Gastroesophageal sphincter (tissue), 4 donors: ENCODE measurements around the gene NISCH. TPM values are rescaled to one million over a fixed set of nuclear protein-coding genes. Genes with fewer than 3 reads are reported as not detected.
A peak's percentile ranks its signal among the peaks of the same experiment; 100 is the strongest.

Experiments used
- ATAC-seq: fragments of 150-250 bp; one replicate; pipeline ENCODE4 v1.9.1; 2016; ENCODE audit warnings: mild to moderate bottlenecking, moderate library complexity
- H3K27ac ChIP-seq, 4 donors: fragments of 200-600 bp; sonication (generic) in 3 of 4; 1 replicate in 3 of 4; 2 replicates in 1 of 4; pipeline ENCODE4 v1.5.1; 2016 to 2019
- H3K27me3 ChIP-seq: fragments of 200-600 bp; sonication (generic); one replicate; pipeline ENCODE4 v1.5.1; 2019
- H3K36me3 ChIP-seq, 2 donors: fragments of 200-600 bp; sonication (generic); one replicate each; pipeline ENCODE4 v1.5.1; 2019; ENCODE audit warnings: control low read depth in 1 of 2
- H3K4me1 ChIP-seq, 3 donors: fragments of 200-600 bp; sonication (generic); 1 replicate in 2 of 3; 2 replicates in 1 of 3; pipeline ENCODE4 v1.5.1; 2016 to 2019; ENCODE audit warnings: control low read depth in 2 of 3
- H3K4me3 ChIP-seq, 2 donors: fragments of 200-600 bp; sonication (generic); one replicate each; pipeline ENCODE4 v1.5.1; 2019; ENCODE audit warnings: mild to moderate bottlenecking in 1 of 2, moderate library complexity in 1 of 2
- H3K9me3 ChIP-seq, 3 donors: fragments of 200-600 bp; sonication (generic); one replicate each; pipeline ENCODE4 v1.5.1; 2017 to 2019; ENCODE audit warnings: control low read depth in 2 of 3
- EP300 ChIP-seq: sonication (generic); formaldehyde crosslinking; IDR thresholded peaks from one replicate; pipeline ENCODE4 v1.6.1; 2017; ENCODE audit warnings: antibody characterized with exemption, mild to moderate bottlenecking
- POLR2A ChIP-seq, 2 donors: fragments of 450-650 bp; IDR thresholded peaks; one replicate each; pipeline ENCODE4 v1.6.1; 2017; ENCODE audit warnings: antibody characterized with exemption in 2 of 2, mild to moderate bottlenecking in 2 of 2, moderate library complexity in 1 of 2
- POLR2AphosphoS5 ChIP-seq: sonication (generic); formaldehyde crosslinking; IDR thresholded peaks from one replicate; pipeline ENCODE4 v1.6.1; 2017; ENCODE audit warnings: antibody characterized with exemption
- WGBS, 2 donors: methylation state at CpG; one replicate each; pipeline ENCODE4 v1.1.5; 2018; ENCODE audit warnings: low coverage in 1 of 2; 5-methylcytosine and 5-hydroxymethylcytosine counted together
- total RNA-seq, 4 donors: library from RNA; depleted of rRNA; stranded (reverse); fragments of >200 nt; gene quantifications; one replicate each; pipeline ENCODE4 v1.1.0, GENCODE V29; 2016
- TF ChIP-seq, protein P1 (sequence below), 4 experiments: fragments of 200-600 bp in 2 of 4; fragments of 450-650 bp in 2 of 4; sonication (generic) in 1 of 4; IDR thresholded peaks; one replicate each; pipeline ENCODE4 v1.5.1; 2017 to 2019; ENCODE audit warnings: antibody characterized with exemption in 4 of 4, mild to moderate bottlenecking in 2 of 4, moderate library complexity in 2 of 4

NISCH gene
- total RNA-seq, 4 donors from 2014 or later = 56.7 to 95.9 (median 78.9) TPM

DNA sequence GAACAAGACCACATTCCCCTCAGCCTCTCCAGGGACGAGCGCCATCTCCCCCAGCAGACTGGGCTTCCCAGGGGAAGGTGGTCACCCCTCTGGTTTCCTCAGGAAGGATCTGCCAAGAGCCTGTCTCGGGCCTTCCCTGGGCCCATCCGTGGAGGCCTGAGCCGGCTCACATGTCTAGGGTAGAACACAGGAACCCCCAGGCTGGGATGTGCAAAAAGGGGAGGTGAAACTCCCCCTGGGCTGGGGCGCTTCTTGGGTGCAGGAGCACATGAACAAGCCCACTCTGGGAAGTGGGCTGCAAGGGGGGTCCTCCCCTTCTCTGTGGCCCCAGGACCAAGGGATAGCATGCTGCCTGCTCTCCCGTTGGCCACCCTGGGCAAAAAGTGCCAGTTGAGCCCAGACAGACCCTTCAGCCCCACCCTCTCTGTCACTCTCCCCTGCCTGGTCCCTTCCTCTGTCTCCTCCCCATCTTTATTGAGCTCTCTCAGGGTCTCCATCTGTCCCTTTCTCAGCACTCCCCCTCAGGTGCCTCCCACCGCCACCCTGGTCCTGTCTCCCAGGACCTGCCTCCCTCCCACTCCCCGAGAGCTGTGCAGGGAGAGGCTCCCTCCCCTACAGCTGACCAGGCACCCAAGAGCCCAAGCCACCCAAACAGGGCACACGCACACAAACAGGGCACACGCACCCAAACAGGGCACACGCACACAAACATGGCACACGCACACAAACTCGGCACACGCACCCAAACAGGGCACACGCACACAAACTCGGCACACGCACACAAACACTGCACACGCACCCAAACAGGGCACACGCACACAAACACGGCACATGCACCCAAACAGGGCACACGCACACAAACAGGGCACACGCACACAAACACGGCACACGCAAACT lies 11.4 kb upstream of the NISCH start:
- ATAC-seq = no peak
- Histone ChIP-seq H3K4me3 (peak overlapping the region in 1 of 2 donors; percentile 37), H3K27me3 (no peaks in the 10 kb centered on the region), H3K36me3 (no peaks in the 10 kb centered on the region), H3K9me3 (no peaks in the 10 kb centered on the region), H3K4me1 (peaks cover 0 to 18% (median 0%) of the 10 kb centered on the region in 3 donors), H3K27ac (peak overlapping the region in 1 of 4 donors; percentile 43)
- no peak for TF ChIP-seq EP300
- no peak for TF ChIP-seq POLR2AphosphoS5
- TF ChIP-seq, protein P1, sequence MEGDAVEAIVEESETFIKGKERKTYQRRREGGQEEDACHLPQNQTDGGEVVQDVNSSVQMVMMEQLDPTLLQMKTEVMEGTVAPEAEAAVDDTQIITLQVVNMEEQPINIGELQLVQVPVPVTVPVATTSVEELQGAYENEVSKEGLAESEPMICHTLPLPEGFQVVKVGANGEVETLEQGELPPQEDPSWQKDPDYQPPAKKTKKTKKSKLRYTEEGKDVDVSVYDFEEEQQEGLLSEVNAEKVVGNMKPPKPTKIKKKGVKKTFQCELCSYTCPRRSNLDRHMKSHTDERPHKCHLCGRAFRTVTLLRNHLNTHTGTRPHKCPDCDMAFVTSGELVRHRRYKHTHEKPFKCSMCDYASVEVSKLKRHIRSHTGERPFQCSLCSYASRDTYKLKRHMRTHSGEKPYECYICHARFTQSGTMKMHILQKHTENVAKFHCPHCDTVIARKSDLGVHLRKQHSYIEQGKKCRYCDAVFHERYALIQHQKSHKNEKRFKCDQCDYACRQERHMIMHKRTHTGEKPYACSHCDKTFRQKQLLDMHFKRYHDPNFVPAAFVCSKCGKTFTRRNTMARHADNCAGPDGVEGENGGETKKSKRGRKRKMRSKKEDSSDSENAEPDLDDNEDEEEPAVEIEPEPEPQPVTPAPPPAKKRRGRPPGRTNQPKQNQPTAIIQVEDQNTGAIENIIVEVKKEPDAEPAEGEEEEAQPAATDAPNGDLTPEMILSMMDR (IDR thresholded peaks at IDR 0.05) = no peak
- TF ChIP-seq POLR2A (IDR thresholded peaks at IDR 0.05) = no peak
- WGBS, 2 donors = 100% methylated on average over 2 of the region's 25 CpGs; no CpG with 5 or more reads in 1 of the 2 donors

DNA sequence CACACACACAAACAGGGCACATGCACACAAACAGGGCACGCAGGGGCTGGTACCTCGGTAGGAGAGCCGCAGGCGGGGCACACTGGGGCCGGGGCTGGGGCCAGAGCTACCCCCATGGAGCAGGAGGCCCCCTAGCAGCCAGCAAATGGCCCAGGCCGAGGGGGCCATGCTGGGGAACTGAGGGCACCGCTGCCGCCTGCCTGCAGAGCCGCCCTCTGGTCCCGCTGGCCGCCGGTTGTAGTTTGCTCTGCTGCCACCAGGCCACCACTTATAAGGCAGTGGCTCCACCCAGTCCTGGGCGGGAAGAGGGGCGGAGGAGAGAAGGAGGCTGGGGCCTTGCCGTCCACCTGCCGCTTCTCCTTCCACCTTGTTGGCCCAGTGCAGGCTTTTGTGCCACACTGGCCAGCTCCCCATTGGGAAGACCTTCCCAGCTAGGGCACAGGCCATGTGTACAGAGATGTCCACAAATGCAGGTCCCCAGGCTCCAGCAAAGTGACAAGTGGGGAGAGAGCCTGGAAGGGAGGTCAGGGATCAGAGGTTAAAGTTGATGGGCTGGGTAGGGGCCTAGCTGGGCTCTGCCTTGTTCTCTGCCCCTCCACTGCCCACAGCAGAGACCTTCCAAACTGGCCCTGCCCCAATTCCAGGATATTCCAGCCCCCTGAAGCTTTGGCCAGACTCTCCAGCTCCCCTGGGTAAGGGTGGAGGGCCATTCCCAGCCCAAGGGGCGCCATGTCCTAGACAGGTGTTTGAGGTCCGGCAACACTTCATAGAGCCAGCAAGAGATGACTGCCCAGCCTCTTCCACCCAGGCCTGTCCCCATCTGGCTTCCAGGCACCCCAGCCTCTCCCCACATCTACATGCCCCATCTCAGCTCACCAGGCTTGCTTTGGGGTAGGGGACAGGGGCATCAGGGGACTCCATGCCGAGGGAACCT lies 10.3 kb upstream of the NISCH start, which contains the start of gene SEMA3G:
SEMA3G (minus strand) TSS at position 244 of the 934 bp plus-strand sequence; CDS start at position 168, 76 bp downstream.
- 22 to 40% methylated on average over 1 to 9 of the region's 19 CpGs for WGBS, 2 donors
- Histone ChIP-seq H3K36me3 (no peaks in the 10 kb centered on the region), H3K4me1 (peaks cover 0 to 24% (median 0%) of the 10 kb centered on the region in 3 donors), H3K4me3 (peak within 1 kb of the TSS in 1 of 2 donors; percentile 37), H3K9me3 (no peaks in the 10 kb centered on the region), H3K27me3 (no peaks in the 10 kb centered on the region), H3K27ac (peak within 1 kb of the TSS in 1 of 4 donors; percentile 46)
- no peak for TF ChIP-seq POLR2AphosphoS5
- TF ChIP-seq, protein P1 (IDR thresholded peaks at IDR 0.05) = peak in 3 of 4 experiments; percentile 60 to 80 (median 77)
- peak; percentile 84 for ATAC-seq

DNA sequence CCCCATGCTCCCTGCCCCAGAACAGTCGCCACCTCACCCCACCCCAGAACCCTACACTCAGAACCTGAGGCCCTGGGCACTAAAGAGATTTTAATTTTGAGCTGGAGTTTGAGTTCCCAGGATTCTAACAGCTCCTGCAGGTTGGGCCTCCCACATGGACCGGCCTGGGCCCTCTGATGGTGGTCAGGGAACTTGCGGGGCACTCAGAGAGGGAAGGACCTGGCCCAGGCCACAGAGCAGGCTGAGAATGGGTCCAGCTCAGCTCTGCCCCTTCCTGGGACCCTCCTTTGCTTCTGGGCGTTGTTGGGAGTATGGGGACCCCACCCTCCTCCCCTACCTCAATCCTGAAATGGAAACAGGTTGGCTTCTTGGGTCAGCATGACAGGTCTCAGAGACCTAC lies 9.4 kb upstream of the NISCH start:
- no peak for TF ChIP-seq EP300
- Histone ChIP-seq H3K4me1 (peaks cover 0 to 29% (median 0%) of the 10 kb centered on the region in 3 donors), H3K36me3 (no peaks in the 10 kb centered on the region), H3K4me3 (no peak overlapping the region), H3K9me3 (no peaks in the 10 kb centered on the region), H3K27me3 (no peaks in the 10 kb centered on the region), H3K27ac (no peak overlapping the region)
- no CpG with 5 or more reads among the region's 4 CpGs for WGBS, 2 donors
- ATAC-seq = no peak

DNA sequence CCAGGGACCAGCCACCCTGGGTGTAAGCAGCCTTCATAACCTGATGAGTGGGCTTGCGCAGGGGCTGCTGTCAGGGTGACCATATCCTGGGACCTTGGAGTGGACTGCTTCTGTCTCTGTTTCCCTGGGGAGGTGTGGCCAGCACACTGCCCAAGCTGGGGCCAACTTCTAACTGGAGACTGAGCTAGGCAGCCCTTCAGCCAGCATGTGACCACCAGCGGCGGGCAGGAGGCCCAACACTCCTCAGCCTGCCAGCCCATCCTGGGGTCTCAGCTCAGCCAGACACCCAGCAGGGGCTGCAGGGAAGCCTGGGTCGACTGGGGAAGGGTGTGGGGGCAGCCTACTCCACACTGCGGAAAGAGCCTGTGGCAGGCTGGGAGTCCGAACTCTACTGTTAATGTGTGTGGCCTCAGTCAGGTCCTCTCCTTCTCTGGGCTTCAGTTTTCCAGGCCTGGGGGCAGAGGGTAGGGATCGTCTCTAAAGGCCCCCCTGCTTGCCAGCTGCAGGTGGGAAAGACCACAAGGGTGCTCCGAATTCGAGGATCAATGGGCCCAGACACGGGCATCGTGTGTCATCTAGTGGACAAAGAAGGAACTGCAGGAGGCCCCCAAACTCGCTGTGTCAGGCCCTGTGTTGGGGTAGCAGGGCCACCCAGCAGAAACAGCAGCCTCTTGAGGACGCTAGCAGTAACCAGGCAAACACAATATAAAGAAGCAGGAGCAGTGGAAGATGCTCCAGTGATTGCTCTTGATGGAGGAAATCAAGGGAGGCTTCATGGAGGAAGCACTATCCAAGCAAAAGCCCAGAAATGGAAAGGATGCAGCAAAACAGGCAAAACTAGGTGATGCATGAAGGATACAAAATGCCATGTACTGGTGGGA lies 8.5 kb upstream of the NISCH start:
- Histone ChIP-seq H3K27me3 (no peaks in the 10 kb centered on the region), H3K9me3 (no peaks in the 10 kb centered on the region), H3K4me3 (no peak overlapping the region), H3K36me3 (no peaks in the 10 kb centered on the region), H3K4me1 (peaks cover 0 to 29% (median 0%) of the 10 kb centered on the region in 3 donors), H3K27ac (no peak overlapping the region)
- TF ChIP-seq, protein P1 (IDR thresholded peaks at IDR 0.05) = peak in 2 of 4 experiments; percentile 99
- no peak for TF ChIP-seq POLR2AphosphoS5
- no peak for TF ChIP-seq POLR2A (IDR thresholded peaks at IDR 0.05)
- TF ChIP-seq EP300 = no peak
- WGBS, 2 donors = 49% methylated on average over 3 of the region's 13 CpGs; no CpG with 5 or more reads in 1 of the 2 donors
- ATAC-seq = peak; percentile 60
